GM18519 (cell line): ENCODE data around the gene SHISA2.

Experiments used
- ATAC-seq: cut with Tn5 transposase; IDR thresholded peaks from one replicate; pipeline ENCODE4 v1.9.1; 2021; ENCODE audit warnings: mild to moderate bottlenecking, moderate library complexity; ENCODE audit not compliant: unreplicated experiment, low FRiP score

SHISA2 gene

DNA sequence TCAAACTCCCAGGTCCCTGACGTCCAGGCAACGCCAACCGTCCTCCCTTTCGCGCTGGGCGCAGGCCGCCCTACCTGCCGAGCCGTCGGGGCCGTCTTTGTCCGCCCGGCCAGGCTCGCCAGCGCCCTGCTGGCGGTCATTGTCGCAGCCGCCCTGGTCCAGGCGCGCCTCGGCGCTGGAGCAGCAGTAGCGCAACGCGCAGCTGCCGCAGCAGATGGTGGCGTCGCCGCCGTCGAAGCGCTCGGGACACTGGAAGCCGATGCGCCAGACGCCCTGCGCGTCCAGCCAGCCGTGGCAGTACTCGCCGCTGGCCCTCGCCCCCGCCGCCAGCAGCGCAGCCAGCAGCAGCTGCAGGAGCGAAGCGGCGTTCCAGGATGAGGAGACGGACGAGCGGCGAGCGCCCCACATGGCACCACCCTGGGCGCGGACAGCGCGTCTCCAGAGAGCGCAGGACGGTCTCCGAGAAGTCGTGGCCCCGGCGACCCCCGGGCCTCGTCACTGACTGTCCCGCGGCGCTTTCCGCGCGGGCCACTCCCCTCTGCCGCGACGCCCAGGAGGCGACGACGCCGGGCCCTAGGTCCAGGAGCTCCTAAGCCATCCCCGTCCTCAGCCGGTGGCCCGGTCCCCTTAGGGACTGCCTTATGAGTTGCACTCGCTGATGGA, 1.1 kb downstream of the SHISA2 start:
- no peak for ATAC-seq

DNA sequence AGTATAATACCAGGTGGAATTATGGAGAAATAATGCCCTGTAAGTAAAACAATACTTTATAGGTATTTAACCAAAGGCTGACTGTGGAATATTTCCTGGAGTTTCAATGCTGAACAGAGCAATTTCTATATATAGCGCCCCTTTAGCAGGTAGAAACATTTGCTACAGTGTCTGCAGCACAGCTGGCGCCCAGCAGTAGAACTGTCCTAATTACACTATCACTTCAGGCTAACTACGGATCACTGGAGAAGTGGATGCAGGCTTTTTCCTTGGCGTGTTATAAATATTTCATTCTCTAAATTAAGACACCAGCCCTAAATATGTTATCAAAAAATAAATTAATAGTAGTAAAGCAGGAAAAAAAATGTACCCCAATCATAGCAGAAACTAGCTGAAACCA, 3.1 kb downstream of the SHISA2 start:
- ATAC-seq: no peak

DNA sequence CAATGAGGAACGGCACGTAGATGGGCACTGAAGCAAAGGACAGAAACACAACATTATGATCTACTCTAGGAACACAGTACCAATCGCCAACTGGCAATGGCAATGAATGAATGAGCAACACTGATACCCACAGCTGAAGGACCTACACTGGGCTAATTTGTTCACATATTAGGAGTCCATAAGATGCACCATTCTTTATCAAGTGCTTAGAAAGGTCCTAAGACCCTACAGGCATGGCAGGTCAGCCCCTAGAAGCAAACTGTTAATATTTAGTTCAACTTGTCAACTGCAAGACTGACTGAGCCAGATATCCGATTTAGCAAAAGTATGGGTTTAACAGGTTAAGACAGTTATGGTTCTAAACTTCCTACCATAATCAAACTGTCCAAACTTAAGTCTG, 4.8 kb downstream of the SHISA2 start:
- ATAC-seq: no peak

DNA sequence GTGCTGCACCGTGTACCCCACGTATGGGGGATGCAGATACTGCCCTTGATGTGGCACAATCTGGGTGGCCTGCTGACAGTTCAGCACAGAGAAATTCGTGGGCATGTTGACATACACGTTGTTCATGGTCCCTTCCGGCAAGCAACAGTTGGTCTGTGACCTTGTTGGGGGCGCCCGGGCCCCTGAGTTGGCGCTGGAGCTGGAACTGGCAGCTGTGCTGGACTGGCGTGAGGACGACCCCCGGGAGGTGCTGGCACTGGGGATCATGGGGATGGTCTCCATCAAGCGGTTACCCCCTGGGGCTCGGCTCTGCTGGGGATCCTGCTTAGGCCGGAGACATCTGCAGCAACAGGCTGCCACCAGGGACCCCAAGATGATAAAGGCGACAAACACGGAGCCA, 5.2 kb downstream of the SHISA2 start:
- no peak for ATAC-seq

GRCh38 chr13:26045142-26045541, 6.7 kb downstream of the SHISA2 start:
- no peak for ATAC-seq

GRCh38 chr13:26042785-26043184, 9.0 kb downstream of the SHISA2 start:
- no peak for ATAC-seq

DNA sequence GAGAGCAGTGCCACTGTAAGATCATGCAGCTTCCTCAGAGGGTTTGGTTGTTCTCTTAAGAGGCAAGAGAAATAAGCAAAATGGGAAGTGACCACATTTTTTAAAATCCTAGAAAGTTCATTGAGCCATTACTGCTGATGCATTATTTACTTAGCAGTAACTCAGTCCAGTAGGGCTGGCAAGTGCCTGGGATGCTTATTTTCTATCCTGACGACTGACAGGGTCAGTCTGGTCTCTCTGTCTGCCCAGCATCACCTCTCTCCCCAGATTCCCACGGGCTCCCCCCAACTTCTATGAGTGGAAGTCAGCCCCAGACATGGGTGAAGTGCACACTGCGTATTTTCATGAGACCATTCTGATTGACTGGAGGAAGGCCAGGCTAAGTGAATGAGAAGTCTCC, 10.4 kb downstream of the SHISA2 start:
- no peak for ATAC-seq

- ATAC-seq: no peak
Observed at GRCh38 chr13:26038931-26039475, 12.8 kb downstream of the SHISA2 start.

DNA sequence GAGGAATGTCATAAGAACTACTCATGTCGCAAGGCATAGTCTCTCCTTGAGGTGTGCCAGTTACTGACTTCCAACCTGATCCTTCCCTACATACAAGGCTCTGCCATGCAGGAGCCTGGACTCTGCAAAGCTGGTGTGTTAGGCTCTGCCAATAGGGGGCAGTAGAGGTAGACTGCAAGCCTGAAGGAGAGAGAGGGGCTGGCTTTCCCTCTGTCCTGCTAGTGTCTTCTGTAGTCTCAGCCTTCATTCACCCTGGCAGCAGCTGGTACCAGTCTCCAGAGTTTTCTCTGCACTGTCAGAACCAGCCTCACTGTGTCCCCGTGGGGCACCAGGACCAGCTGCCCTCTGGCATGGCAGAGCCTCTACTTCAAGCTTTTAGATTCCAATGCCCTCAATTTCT, 14.5 kb downstream of the SHISA2 start:
- no peak for ATAC-seq

- no peak for ATAC-seq
Observed at GRCh38 chr13:26036383-26036782, 15.4 kb downstream of the SHISA2 start.

GRCh38 chr13:26034018-26034417, 17.8 kb downstream of the SHISA2 start:
- no peak for ATAC-seq

- no peak for ATAC-seq
Observed at GRCh38 chr13:26030331-26030730, 21.5 kb downstream of the SHISA2 start.

DNA sequence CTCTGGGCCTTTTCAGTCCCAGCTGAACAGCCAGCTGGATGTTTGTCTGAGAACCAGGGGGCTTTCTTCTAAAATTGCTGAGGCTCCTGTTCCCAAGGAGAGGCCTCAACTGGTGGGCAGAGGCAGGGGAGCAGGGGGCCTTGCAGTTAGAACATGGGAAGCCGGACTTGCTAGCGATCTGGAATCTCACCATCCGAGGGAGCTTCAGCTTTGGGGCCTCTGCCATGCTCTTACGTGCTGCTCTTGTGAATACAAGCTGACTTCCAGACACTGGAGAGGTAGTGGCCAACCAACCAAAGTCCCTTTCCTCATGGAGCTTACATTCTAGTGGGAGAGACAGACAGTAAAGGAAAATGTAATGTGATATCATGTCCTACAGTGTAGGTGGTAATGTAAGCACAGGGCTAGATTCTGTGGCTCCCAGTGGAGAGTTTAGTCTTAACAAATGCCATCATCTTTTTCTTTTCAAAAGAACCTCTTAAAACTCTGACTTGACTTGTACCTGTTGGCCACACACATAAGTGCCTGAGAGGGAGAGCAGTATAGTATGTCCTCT, 22.2 kb downstream of the SHISA2 start:
- no peak for ATAC-seq

- ATAC-seq: no peak
Observed at GRCh38 chr13:26026211-26026610, 25.6 kb downstream of the SHISA2 start.

DNA sequence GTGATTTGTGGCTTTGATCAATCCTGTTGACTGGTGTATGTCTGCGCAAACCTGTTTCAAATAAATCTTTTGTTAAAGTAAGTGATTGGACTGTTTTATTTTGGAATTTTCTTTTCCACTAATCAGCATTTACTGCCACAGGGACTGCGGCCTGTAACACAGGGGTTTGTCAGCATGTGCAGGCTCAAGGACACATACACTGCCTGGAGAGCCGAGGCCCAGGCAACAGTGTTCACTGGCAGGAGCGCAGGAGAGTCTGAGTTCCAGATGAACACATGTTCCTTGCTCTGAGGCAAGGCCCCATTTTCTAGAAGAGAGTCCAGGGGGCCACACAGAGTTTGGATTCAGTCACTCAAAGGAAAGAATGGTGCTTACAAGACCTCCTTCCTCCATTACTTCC, 26.0 kb downstream of the SHISA2 start:
- no peak for ATAC-seq

DNA sequence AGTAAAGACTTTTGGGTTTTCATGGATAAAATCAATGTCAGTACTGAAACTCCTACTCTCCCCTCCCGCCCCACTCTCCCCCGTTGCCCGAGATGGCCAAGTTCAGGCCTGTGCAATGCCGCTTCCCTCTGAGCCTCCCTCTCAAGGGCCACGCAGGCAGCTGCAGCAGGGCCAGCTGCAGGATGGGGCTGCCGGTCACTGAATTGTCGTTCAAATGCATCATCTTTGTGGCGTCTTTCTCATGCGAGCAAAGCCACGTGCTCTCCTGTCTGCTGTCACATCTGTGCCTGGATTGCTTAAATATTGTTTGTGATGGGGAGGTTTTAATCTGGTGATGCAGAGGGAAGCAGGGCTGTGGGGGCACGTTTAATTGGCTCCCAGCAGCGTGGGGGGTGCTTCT, 26.6 kb downstream of the SHISA2 start:
- ATAC-seq: no peak

DNA sequence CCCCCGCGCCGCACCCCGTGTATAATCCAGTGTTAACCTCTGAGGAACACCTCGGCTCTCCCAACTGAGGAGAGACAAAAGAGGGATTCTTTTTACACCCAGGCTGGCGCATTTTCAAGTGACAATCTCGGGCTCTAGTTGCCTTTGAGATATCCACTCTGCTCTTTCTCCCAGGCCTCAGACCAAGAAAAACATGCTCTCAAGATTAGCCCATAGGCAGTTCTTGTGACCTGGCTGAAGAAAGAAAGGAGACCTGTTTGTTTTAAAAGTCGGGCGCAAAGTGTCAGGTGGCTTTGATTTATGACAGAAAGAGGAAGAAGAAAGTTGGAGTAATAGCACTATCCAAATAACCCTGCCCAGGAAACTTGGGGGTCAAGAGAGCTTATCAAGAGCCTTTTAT, 27.3 kb downstream of the SHISA2 start:
- ATAC-seq: no peak

DNA sequence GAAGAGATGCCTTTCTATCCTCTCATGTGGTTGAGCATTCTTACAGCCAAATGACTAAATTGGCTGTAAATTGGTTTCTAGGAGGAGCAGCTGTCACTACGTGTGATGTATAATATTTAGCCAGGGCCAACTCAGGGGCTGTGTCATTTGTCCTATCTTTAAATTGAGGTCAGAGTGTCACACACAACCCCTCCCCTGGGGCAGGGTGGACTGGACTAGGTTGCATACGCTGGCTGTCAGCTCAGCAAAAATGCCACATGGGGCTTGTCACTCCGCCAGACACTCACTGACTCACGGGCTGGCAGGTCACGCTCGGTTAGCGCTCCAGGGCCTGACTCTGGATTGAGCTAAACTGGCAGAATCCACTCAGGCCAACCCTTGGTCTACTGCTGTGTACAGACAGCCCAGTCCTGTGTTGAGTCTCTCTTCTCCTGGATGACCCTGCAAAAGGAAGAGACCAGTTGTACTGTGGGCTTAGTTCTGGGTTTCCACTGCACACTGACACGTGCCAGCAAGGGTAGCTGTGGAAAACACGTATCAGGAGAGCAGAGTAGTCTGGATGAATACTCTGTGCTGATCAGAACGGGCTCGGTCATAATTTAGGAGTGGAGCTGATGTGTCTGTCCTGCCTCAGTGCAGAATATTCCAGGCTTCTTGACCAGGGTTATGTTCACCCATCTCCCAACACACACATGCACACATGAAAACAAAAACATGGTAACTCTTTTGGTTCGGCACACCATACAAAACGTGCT, 29.1 kb downstream of the SHISA2 start:
- no peak for ATAC-seq

- no peak for ATAC-seq
Observed at GRCh38 chr13:26021956-26022355, 29.9 kb downstream of the SHISA2 start.

DNA sequence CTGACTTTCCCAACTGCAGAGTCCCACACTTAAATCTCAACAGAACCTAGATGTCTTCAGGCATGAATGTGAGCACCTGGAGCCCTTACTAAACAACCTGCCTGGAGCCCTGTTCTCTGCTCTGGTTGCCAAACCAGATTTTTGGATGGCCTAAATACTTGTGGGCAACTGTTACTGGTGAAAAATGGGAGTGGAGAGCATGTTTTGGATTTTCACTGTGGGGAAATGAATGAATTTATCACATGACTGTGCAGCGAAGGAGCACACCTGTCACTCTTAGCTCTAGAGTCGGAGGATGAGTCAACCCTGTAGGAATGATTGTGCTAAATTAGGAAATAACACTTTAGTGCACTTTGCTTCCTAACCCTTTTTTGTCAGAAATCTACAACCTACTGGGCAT, 30.3 kb downstream of the SHISA2 start:
- no peak for ATAC-seq

DNA sequence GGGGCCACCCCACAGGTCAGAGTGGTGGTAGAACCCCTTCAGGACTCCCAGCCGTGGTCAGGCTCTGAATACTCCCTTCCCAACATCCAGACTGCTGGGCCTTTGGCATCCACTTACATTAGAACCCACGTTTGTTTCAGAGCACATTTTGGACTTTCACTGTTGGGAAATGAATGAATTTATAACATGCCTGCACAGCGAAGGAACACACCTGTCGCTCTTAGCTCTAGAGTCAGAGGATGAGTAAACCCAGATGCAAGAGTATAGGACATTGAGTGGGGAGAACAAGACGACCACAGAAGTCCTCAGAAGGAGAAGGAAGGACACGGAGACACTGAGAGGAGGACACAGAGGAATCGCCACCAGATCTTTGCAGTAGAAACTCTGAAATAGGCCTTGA, 30.9 kb downstream of the SHISA2 start:
- ATAC-seq: no peak
